Upper lobe of right lung (tissue), 1 donor: ENCODE results near the gene VDR. TPM values are rescaled to one million over a fixed set of nuclear protein-coding genes. Genes with fewer than 3 reads are reported as not detected.

Experiments
- ATAC-seq: fragments of 200-7000 bp; cut with Tn5 transposase; one replicate; pipeline ENCODE4 v1.9.1; 2020; ENCODE audit warnings: mild to moderate bottlenecking, moderate library complexity
- DNase-seq: peaks from one replicate; pipeline ENCODE4 v3.0.0-alpha.2; 2020
- H3K27ac ChIP-seq: fragments of 200-600 bp; one replicate; pipeline ENCODE4 v1.8.0; 2022
- H3K27me3 ChIP-seq: fragments of 200-600 bp; one replicate; pipeline ENCODE4 v1.8.0; 2022; ENCODE audit warnings: mild to moderate bottlenecking
- H3K36me3 ChIP-seq: fragments of 200-600 bp; one replicate; pipeline ENCODE4 v1.8.0; 2022
- H3K4me1 ChIP-seq: fragments of 200-600 bp; one replicate; pipeline ENCODE4 v1.8.0; 2022
- H3K4me3 ChIP-seq: fragments of 200-600 bp; one replicate; pipeline ENCODE4 v1.8.0; 2022; ENCODE audit warnings: mild to moderate bottlenecking
- H3K9me3 ChIP-seq: fragments of 200-600 bp; one replicate; pipeline ENCODE4 v1.8.0; 2022
- intact Hi-C: fragments of 100-400 bp; cut with DNase I; formaldehyde crosslinking; loops from one replicate; pipeline ENCODE4 v1.11.0; 2022
- long read RNA-seq: library from polyadenylated mRNA; unstranded; transcript quantifications from one replicate; pipeline ENCODE4 v2.0.0, GENCODE V29; 2021
- total RNA-seq: library from RNA; stranded (reverse); fragmentation: NEBNext Ultra II Directional; extraction: Animal tissue kit (Norgen Biotek cat#: 25700); gene quantifications from one replicate; pipeline ENCODE4 v1.2.1, GENCODE V29; 2021
- TF ChIP-seq, protein P1 (sequence below): fragments of 200-600 bp; IDR thresholded peaks from one replicate; pipeline ENCODE4 v1.8.0; 2022; ENCODE audit warnings: antibody characterized with exemption
- donor health status: DM: no; HTN: yes; CAD: no; lungs with severe emphysema.

VDR gene
- 28.7 TPM for total RNA-seq
- long read RNA-seq, full-length matches to known transcripts = 16 of 65 reads
- long read RNA-seq, partial matches to known transcripts = 18 of 65 reads
- long read RNA-seq, other reads (novel, unspliced or antisense) = 31 of 65 reads

- Histone ChIP-seq H3K36me3 (no peaks in the 10 kb centered on the region), H3K4me1 (peaks cover 44% of the 10 kb centered on the region), H3K27me3 (no peaks in the 10 kb centered on the region), H3K4me3 (peak within 1 kb of the TSS; percentile 60), H3K27ac (peak within 1 kb of the TSS; percentile 74), H3K9me3 (no peaks in the 10 kb centered on the region)
- peak; percentile 83 for ATAC-seq
- peak; percentile 92 for DNase-seq
- TF ChIP-seq, protein P1, sequence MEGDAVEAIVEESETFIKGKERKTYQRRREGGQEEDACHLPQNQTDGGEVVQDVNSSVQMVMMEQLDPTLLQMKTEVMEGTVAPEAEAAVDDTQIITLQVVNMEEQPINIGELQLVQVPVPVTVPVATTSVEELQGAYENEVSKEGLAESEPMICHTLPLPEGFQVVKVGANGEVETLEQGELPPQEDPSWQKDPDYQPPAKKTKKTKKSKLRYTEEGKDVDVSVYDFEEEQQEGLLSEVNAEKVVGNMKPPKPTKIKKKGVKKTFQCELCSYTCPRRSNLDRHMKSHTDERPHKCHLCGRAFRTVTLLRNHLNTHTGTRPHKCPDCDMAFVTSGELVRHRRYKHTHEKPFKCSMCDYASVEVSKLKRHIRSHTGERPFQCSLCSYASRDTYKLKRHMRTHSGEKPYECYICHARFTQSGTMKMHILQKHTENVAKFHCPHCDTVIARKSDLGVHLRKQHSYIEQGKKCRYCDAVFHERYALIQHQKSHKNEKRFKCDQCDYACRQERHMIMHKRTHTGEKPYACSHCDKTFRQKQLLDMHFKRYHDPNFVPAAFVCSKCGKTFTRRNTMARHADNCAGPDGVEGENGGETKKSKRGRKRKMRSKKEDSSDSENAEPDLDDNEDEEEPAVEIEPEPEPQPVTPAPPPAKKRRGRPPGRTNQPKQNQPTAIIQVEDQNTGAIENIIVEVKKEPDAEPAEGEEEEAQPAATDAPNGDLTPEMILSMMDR = peak; percentile 48
- intact Hi-C loops = no loop called here
Observed at GRCh38 chr12:47904713-47905709, at the start of gene VDR. Gene VDR (minus strand): TSS chr12:47904994. CDS start chr12:47879113, 25,881 bp downstream.

DNA sequence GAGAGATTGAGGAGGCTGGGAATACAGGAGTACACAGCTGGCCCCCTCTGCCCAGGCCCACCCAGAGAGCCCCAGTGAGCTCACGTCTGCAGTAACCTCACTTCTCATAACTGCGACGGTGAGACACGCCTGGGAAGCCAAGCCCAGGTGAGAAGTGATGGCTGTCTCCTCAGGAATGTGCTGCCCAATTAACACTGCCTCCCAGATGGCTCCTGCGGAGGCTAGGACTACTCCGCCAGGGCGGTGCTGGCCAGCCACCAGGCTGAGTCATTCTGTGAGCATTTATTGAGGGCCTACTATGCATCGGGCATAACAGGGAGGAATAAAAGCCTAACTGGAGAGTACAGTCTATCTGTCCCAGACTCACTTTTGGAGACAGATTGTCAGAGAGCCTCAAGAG is 49.3 kb upstream of the VDR start:
- Histone ChIP-seq H3K4me1 (no peaks in the 10 kb centered on the region), H3K4me3 (no peak overlapping the region), H3K9me3 (no peaks in the 10 kb centered on the region), H3K27me3 (no peaks in the 10 kb centered on the region), H3K27ac (no peak overlapping the region), H3K36me3 (no peaks in the 10 kb centered on the region)
- intact Hi-C loops = no loop called here
- TF ChIP-seq, protein P1 = no peak
- ATAC-seq (no peak), DNase-seq (no peak)

GRCh38 chr12:47950856-47951468 is 46.2 kb upstream of the VDR start:
- DNase-seq (no peak), ATAC-seq (no peak)
- intact Hi-C loops = no loop called here
- Histone ChIP-seq H3K4me3 (no peak overlapping the region), H3K4me1 (peaks cover 8% of the 10 kb centered on the region), H3K27ac (no peak overlapping the region), H3K36me3 (no peaks in the 10 kb centered on the region), H3K9me3 (no peaks in the 10 kb centered on the region), H3K27me3 (no peaks in the 10 kb centered on the region)
- TF ChIP-seq, protein P1 = no peak

- intact Hi-C loops = no loop called here
- Histone ChIP-seq H3K4me1 (peaks cover 8% of the 10 kb centered on the region), H3K9me3 (no peaks in the 10 kb centered on the region), H3K27me3 (no peaks in the 10 kb centered on the region), H3K36me3 (no peaks in the 10 kb centered on the region), H3K27ac (no peak overlapping the region), H3K4me3 (no peak overlapping the region)
- TF ChIP-seq, protein P1 = peak; percentile 91
- peak; percentile 91 for DNase-seq
- ATAC-seq = peak; percentile 93
Observed at GRCh38 chr12:47949441-47950341, 44.9 kb upstream of the VDR start.

DNA sequence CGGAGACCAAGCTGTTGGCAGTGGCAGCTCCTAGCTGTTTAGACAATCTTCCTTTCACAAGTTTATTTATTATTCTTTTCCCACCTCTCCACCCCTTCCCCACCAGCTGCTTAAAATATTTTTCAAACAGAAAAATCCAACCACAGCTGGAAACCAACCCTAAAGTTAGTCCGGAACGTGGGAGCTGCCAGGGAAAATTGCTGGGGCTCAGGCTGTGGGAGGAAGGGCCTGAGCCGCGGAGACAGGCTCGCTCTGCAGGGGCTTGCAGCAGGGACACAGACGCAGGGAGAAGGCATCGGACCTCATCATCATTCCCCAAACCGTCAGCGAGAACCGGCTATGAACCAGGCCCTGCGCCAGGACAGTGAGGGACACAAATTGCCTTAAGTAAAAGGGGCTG is 42.5 kb upstream of the VDR start:
- Histone ChIP-seq H3K27ac (no peak overlapping the region), H3K4me1 (peaks cover 8% of the 10 kb centered on the region), H3K36me3 (no peaks in the 10 kb centered on the region), H3K4me3 (no peak overlapping the region), H3K27me3 (no peaks in the 10 kb centered on the region), H3K9me3 (no peaks in the 10 kb centered on the region)
- intact Hi-C loops = no loop called here
- ATAC-seq (no peak), DNase-seq (no peak)
- TF ChIP-seq, protein P1 = no peak
